CD4-positive, alpha-beta T cell (primary cell): ENCODE measurements around the gene ASB3. TPM values are rescaled to one million over a fixed set of nuclear protein-coding genes. Genes with fewer than 3 reads are reported as not detected.
A peak's percentile ranks its signal among the peaks of the same experiment; 100 is the strongest.
"Not testable (repeated sequence)": the region's sequence is repeated elsewhere in the genome, so short reads cannot be mapped to it uniquely, and the experiment has no call there.

Source experiments
- ATAC-seq: fragments of 200-7000 bp; cut with Tn5 transposase; one replicate; pipeline ENCODE4 v1.10.0; 2022; ENCODE audit warnings: mild to moderate bottlenecking; ENCODE audit not compliant: poor library complexity
- CTCF ChIA-PET: fragments of 350-600 bp; sonication (Branson Sonifier 250); formaldehyde crosslinking; loops from one replicate; lab custom pipeline; 2021; ENCODE audit warnings: antibody characterized with exemption, inconsistent platforms; lab: Charles Lee
- POLR2A ChIA-PET: fragments of 350-600 bp; sonication (Branson Sonifier 250); formaldehyde crosslinking; loops from one replicate; lab custom pipeline; 2021; ENCODE audit warnings: antibody characterized with exemption, inconsistent platforms; lab: Charles Lee
- DNase-seq, 14 experiments: peaks; one replicate each; pipeline ENCODE4 v3.0.0-alpha.2; 2013 to 2020; ENCODE audit warnings: mixed read lengths in 2 of 14
- H3K27ac ChIP-seq, 2 donors: one replicate each; pipeline versions ENCODE4 v1.5.1 to v1.7.0; 2013; ENCODE audit warnings: low read length in 2 of 2, low read depth in 1 of 2, mild to moderate bottlenecking in 1 of 2
- H3K27me3 ChIP-seq, 2 experiments: 1 replicate in 1 of 2; 2 replicates in 1 of 2; pipeline versions ENCODE4 v1.6.1 to v1.7.0; 2013; ENCODE audit warnings: low read length in 2 of 2, control low read depth in 1 of 2, mild to moderate bottlenecking in 1 of 2, moderate library complexity in 1 of 2; ENCODE audit not compliant: insufficient read depth in 2 of 2, control insufficient read depth in 1 of 2
- H3K36me3 ChIP-seq: one replicate; pipeline ENCODE4 v1.6.1; 2013; ENCODE audit warnings: low read length, control low read depth; ENCODE audit not compliant: insufficient read depth
- H3K4me1 ChIP-seq: one replicate; pipeline ENCODE4 v1.6.1; 2013; ENCODE audit warnings: low read length, control low read depth; ENCODE audit not compliant: insufficient read depth
- H3K4me3 ChIP-seq: one replicate; pipeline ENCODE4 v1.5.1; 2013; ENCODE audit warnings: mild to moderate bottlenecking, low read length, moderate library complexity
- H3K9me3 ChIP-seq, 2 experiments: 1 replicate in 1 of 2; 2 replicates in 1 of 2; pipeline versions ENCODE4 v1.6.1 to v1.7.0; 2013; ENCODE audit warnings: low read length in 2 of 2, mild to moderate bottlenecking in 2 of 2, control low read depth in 1 of 2, moderate library complexity in 1 of 2; ENCODE audit not compliant: control insufficient read depth in 1 of 2, insufficient read depth in 1 of 2
- H3K27ac Mint-ChIP-seq: one replicate; pipeline ENCODE4 v1.8.0; 2020; ENCODE audit warnings: mixed read lengths
- H3K27me3 Mint-ChIP-seq: one replicate; pipeline ENCODE4 v1.8.0; 2021; ENCODE audit warnings: mixed read lengths
- H3K36me3 Mint-ChIP-seq: one replicate; pipeline ENCODE4 v1.8.0; 2021; ENCODE audit warnings: low read depth, mixed read lengths
- H3K4me1 Mint-ChIP-seq: one replicate; pipeline ENCODE4 v1.8.0; 2021; ENCODE audit warnings: low read depth, mixed read lengths
- H3K4me3 Mint-ChIP-seq: one replicate; pipeline ENCODE4 v1.8.0; 2020; ENCODE audit warnings: mild to moderate bottlenecking, mixed read lengths
- H3K9me3 Mint-ChIP-seq: one replicate; pipeline ENCODE4 v1.8.0; 2020; ENCODE audit warnings: mixed read lengths
- intact Hi-C, 2 experiments: fragments of 100-400 bp; cut with DNase I in 1 of 2; cut with micrococcal nuclease in 1 of 2; formaldehyde crosslinking; loops; one replicate each; pipeline versions ENCODE4 v1.15.1 to v1.9.0; 2023 to 2025; cut with DNase I, micrococcal nuclease
- polyA plus RNA-seq, 2 donors: library from polyadenylated mRNA; unstranded; fragments of 120-200 nt; gene quantifications; one replicate each; pipeline ENCODE4 v1.2.1, GENCODE V29; 2013
- total RNA-seq, 174 experiments: library from RNA in 2 of 174; stranded (reverse) in 2 of 174; gene quantifications; one replicate each; pipeline ENCODE4 v1.2.3 and lab custom pipeline; 2021 to 2026
- TF ChIP-seq, protein P1 (sequence below): fragments of 200-600 bp; IDR thresholded peaks from one replicate; pipeline ENCODE4 v1.8.0; 2022; ENCODE audit warnings: antibody characterized with exemption, mild to moderate bottlenecking

ASB3 gene, protein sequence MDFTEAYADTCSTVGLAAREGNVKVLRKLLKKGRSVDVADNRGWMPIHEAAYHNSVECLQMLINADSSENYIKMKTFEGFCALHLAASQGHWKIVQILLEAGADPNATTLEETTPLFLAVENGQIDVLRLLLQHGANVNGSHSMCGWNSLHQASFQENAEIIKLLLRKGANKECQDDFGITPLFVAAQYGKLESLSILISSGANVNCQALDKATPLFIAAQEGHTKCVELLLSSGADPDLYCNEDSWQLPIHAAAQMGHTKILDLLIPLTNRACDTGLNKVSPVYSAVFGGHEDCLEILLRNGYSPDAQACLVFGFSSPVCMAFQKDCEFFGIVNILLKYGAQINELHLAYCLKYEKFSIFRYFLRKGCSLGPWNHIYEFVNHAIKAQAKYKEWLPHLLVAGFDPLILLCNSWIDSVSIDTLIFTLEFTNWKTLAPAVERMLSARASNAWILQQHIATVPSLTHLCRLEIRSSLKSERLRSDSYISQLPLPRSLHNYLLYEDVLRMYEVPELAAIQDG
- total RNA-seq, result 10 to 100 TPM; 31.0 to 34.3 TPM
- polyA plus RNA-seq (2013, experiment 1 of 2), result 11.5 TPM
- 17.0 TPM for polyA plus RNA-seq (2013, experiment 2 of 2)
- 16.2 to 55.9 (median 32.4) reads per million in 172 experiments for total RNA-seq (lab: John Stamatoyannopoulos, UW)

DNA sequence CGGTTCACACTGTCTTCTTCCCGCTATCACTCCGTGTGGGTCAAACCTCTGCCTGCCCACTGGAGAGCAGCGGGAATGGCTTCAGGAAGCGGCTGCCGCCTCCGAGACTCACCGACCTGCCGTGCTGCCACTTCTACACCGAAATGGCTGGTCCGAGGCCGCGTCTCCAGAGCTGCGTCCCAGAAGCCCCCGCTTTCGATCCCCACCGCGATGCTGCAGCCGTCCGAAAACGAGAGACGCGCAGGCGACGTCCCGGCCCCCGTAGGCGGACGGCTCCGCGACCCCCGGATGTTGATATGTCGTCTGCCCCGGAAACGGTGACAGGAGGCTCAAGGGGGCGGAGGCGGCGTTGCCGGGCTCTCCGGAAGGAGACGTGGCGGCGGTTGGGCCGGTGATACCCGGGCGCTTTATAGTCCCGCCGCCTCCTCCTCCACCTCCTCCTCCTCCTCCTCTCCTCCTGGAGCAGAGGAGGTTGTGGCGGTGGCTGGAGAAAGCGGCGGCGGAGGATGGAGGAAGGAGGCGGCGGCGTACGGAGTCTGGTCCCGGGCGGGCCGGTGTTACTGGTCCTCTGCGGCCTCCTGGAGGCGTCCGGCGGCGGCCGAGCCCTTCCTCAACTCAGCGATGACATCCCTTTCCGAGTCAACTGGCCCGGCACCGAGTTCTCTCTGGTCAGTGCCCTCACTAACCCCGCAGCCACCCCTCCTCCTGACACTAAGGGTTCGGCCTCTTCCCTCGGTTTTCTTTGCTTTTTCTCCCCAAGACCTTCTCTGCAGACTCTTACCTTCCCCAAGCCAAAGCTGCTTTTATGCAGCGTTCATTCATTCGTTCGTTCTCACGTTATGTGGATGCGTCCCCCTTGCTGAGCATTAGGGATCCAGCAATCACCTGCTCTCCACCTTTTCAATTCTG is at the start of gene ASB3, which contains the start of gene ERLEC1:
ASB3 (minus strand) TSS at position 249 of the 909 bp plus-strand sequence. CDS start 21,381 bp downstream, outside the sequence.
ERLEC1 (plus strand) TSS at position 340 of the 909 bp plus-strand sequence; CDS start at position 507, 167 bp downstream.
- peaks cover 32% of the 10 kb centered on the region for H3K4me1 ChIP-seq
- peak within 1 kb of the TSS; percentile 79 to 87 for H3K27ac ChIP-seq
- Mint-ChIP-seq H3K27me3 (no peaks in the 10 kb centered on the region), H3K4me1 (peaks cover 59% of the 10 kb centered on the region), H3K36me3 (peaks cover 31% of the 10 kb centered on the region), H3K27ac (peak within 1 kb of the TSS; percentile 86), H3K4me3 (peak within 1 kb of the TSS; percentile 97), H3K9me3 (no peaks in the 10 kb centered on the region)
- no peaks in the 10 kb centered on the region for H3K27me3 ChIP-seq
- intact Hi-C loops, result loop anchor here (1.0 to 10.0 kb wide), 6 partner anchors 20 to 1908 kb away; partner anchors contain the start of genes CHAC2 (in 1 of the 2), CLHC1 (in 1 of the 2), EML6 (in 1 of the 2) and PNPT1 (in 1 of the 2)
- H3K36me3 ChIP-seq, result peaks cover 3% of the 10 kb centered on the region
- peak within 1 kb of the TSS; percentile 83 for H3K4me3 ChIP-seq
- no peaks in the 10 kb centered on the region for H3K9me3 ChIP-seq
- TF ChIP-seq, protein P1, sequence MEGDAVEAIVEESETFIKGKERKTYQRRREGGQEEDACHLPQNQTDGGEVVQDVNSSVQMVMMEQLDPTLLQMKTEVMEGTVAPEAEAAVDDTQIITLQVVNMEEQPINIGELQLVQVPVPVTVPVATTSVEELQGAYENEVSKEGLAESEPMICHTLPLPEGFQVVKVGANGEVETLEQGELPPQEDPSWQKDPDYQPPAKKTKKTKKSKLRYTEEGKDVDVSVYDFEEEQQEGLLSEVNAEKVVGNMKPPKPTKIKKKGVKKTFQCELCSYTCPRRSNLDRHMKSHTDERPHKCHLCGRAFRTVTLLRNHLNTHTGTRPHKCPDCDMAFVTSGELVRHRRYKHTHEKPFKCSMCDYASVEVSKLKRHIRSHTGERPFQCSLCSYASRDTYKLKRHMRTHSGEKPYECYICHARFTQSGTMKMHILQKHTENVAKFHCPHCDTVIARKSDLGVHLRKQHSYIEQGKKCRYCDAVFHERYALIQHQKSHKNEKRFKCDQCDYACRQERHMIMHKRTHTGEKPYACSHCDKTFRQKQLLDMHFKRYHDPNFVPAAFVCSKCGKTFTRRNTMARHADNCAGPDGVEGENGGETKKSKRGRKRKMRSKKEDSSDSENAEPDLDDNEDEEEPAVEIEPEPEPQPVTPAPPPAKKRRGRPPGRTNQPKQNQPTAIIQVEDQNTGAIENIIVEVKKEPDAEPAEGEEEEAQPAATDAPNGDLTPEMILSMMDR, result no peak
- ATAC-seq (peak; percentile 87), DNase-seq (peak; percentile 73 to 93 (median 84))
- ChIA-PET POLR2A (interaction anchor here (0.7 to 6.2 kb wide), 6 partner anchors 19 to 1831 kb away, joined by 3 to 82 read pairs (median 3); partner anchors contain the start of genes ACYP2, CHAC2 and RTN4), CTCF (interaction anchor here (0.9 to 2.9 kb wide), 2 partner anchors 10 to 19 kb away, joined by 3 to 18 read pairs; partner anchors contain the start of gene CHAC2)

DNA sequence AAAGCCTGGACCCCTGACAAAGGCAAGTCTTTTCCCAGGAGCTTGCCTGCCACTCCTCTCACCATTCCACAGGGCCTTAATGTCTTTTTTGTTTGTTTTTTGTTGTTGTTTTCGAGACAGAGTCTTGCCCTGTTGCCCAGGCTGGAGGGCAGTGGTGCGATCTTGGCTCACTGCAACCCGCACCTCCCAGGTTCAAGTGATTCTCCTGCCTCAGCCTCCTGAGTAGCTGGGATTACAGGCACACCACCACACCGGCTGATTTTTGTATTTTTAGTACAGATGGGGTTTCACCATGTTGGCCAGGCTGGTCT is 43.2 kb upstream of the ASB3 start:
- H3K9me3 Mint-ChIP-seq, ATAC-seq, H3K36me3 ChIP-seq, H3K27ac ChIP-seq, H3K9me3 ChIP-seq, H3K4me3 Mint-ChIP-seq, H3K27ac Mint-ChIP-seq, H3K4me1 Mint-ChIP-seq, H3K27me3 ChIP-seq, H3K4me1 ChIP-seq, intact Hi-C loops, H3K4me3 ChIP-seq, H3K27me3 Mint-ChIP-seq, DNase-seq, POLR2A ChIA-PET, CTCF ChIA-PET: not testable (repeated sequence)
- peaks cover 21% of the 10 kb centered on the region for H3K36me3 Mint-ChIP-seq

DNA sequence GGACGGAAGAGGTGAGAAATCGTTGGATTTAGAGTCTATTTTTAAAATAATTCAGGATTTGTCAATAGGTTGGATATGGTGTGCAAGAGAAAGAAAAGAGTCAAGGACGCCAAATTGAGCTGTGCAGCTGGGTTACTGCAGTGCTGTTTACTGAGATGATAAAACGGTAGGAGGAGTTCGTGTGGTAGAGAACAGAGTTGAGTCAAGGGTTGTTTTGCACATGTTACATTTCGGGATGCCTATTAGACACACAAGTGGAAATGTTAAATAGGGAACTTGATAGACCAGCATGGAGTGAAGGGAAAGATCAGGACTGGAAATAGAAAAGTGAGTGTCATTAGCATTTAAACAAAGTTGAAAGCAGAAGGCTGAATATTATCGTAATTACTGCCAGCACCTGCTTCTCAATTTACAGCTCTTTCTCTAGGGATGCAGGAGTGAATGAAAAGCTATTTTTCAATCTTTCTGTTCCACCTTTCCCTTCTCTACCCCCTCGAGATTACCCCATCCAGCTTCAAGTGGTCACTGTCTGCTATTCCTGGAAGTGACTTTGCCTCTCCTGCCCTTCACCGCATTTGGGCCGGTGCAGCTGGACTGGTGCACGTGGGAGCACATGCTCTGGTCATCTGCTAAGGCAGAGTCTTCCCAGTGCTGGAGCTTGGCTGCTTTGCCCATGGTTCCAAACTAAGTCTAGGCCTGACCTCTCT is 42.7 kb upstream of the ASB3 start:
- Mint-ChIP-seq H3K4me3 (no peak overlapping the region), H3K27me3 (no peaks in the 10 kb centered on the region), H3K27ac (no peak overlapping the region), H3K36me3 (peaks cover 19% of the 10 kb centered on the region), H3K4me1 (no peaks in the 10 kb centered on the region), H3K9me3 (peaks cover 4% of the 10 kb centered on the region)
- Histone ChIP-seq H3K36me3 (peaks cover 3% of the 10 kb centered on the region), H3K27ac (no peak overlapping the region), H3K27me3 (no peaks in the 10 kb centered on the region), H3K4me1 (no peaks in the 10 kb centered on the region), H3K4me3 (no peak overlapping the region), H3K9me3 (peaks cover 3 to 4% of the 10 kb centered on the region in 2 experiments)
- CTCF ChIA-PET, result no interaction called here
- TF ChIP-seq, protein P1, result no peak
- DNase-seq (no peak), ATAC-seq (no peak)
- POLR2A ChIA-PET, result interaction anchor here (0.6 to 0.8 kb wide), 2 partner anchors 125 to 710 kb away, joined by 3 read pairs; no protein-coding TSS in a partner anchor
- intact Hi-C loops, result no loop called here
